Measurements from ENCODE around the gene LIME1. TPM values are rescaled to one million over a fixed set of nuclear protein-coding genes. Genes with fewer than 3 reads are reported as not detected.

The LIME1 gene
- total RNA-seq, 2 experiments from 2014 or later: 75.6 to 76.4 TPM

DNA sequence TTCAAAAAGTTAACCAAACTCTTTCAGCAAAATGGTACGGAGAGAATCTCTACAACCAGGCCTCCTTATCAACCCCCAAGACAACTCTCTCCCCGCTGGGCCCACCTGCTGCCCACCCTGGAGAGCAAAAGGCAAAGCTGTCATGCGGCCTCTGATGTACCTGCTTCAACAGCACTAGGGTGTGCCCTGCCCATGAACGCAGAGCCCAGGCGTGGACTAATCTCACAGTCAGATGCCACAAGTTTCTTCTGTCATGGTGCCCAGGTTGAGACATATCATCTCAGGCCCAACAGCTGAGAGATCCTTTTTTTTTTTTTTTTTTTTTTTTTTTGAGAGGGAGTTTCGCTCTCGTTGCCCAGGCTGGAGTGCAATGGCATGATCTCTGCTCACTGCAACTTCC lies 29.4 kb downstream of the LIME1 start:
- POLR2A ChIA-PET: interaction anchor here (0.6 kb wide), 1 partner anchor 16 kb away, joined by 3 read pairs; no protein-coding TSS in a partner anchor
- TF ChIP-seq CTCF (conservative IDR thresholded peaks at IDR 0.05; ENCODE audit: low read length) (no peak), EZH2phosphoT487 (IDR thresholded peaks at IDR 0.05; ENCODE audit: borderline replicate concordance, low read depth, low read length) (no peak)
- CTCF ChIA-PET (ENCODE audit: unreplicated experiment): no interaction called here
- intact Hi-C loops (cut with micrococcal nuclease; ENCODE audit: unreplicated experiment): no loop called here
- H3K36me3 ChIP-seq (ENCODE audit: insufficient read depth, low read length): no peaks in the 10 kb centered on the region
- H3K4me3 ChIP-seq (ENCODE audit: low read depth, low read length, poor library complexity, severe bottlenecking): no peak overlapping the region
- BruUV-seq (replicated peaks): no TSS peak
- H2AFZ ChIP-seq (ENCODE audit: low read length): no peak overlapping the region
- no peaks in the 10 kb centered on the region for H3K9me2 ChIP-seq (ENCODE audit: insufficient read depth, low read length)
- H4K20me1 ChIP-seq (ENCODE audit: insufficient read depth, low read length): no peaks in the 10 kb centered on the region
- no peaks in the 10 kb centered on the region for H3K9me3 ChIP-seq (ENCODE audit: low read length)
- DNase-seq (ENCODE audit: low spot score): no peak
- H3K79me2 ChIP-seq (ENCODE audit: insufficient read depth, low read depth, low read length): no peaks in the 10 kb centered on the region
- H3K27ac ChIP-seq (ENCODE audit: low read depth, low read length, poor library complexity, severe bottlenecking): no peak overlapping the region
- H3K4me2 ChIP-seq (ENCODE audit: low read length): no peak overlapping the region
- no peaks in the 10 kb centered on the region for H3K4me1 ChIP-seq (ENCODE audit: insufficient read depth, low read length, poor library complexity, severe bottlenecking)

DNA sequence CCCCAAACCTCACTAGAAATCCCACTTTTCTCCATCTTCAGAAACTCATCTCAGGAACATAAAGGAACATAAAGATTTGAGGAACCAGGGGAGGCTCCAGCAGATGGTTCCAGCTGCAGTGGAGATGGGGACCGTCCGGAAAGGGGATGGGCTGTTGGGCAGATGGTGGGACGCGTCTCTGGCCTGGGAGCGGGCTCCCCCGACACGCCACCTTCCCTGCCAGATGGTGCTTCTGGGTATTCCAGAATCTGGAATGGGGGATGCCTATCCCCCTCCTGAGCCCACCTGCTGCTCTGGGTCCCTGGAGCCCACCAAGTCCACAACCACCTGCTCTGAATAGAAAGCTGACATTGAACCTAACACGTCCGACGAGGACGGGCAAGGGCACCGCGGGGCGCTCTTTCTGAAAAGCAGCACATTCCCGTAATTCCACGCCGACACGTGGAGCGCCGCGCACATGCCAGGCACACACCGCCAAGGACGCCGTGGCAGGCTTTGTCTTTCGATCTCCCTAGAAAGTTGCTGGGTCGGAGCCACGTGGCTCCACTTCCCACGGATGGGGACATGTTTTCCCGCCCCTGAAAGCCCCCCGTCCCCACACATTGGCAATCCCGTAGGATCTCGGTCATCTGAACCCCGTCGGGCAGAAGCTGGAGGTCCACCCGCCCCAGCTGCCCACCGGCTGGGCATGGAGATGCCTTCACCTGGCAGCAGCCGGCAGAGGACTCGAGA lies 30.4 kb downstream of the LIME1 start:
- H4K20me1 ChIP-seq (ENCODE audit: insufficient read depth, low read length): no peaks in the 10 kb centered on the region
- H3K4me2 ChIP-seq (ENCODE audit: low read length): no peak overlapping the region
- no peaks in the 10 kb centered on the region for H3K9me2 ChIP-seq (ENCODE audit: insufficient read depth, low read length)
- H2AFZ ChIP-seq (ENCODE audit: low read length): no peak overlapping the region
- H3K36me3 ChIP-seq (ENCODE audit: insufficient read depth, low read length): no peaks in the 10 kb centered on the region
- ChIA-PET CTCF (ENCODE audit: unreplicated experiment) (interaction anchor here (0.6 kb wide), 1 partner anchor 15 kb away, joined by 3 read pairs; no protein-coding TSS in a partner anchor), POLR2A (interaction anchor here (0.6 kb wide), 1 partner anchor 17 kb away, joined by 3 read pairs; no protein-coding TSS in a partner anchor)
- H3K4me3 ChIP-seq (ENCODE audit: low read depth, low read length, poor library complexity, severe bottlenecking): no peak overlapping the region
- DNase-seq (ENCODE audit: low spot score): no peak
- H3K4me1 ChIP-seq (ENCODE audit: insufficient read depth, low read length, poor library complexity, severe bottlenecking): no peaks in the 10 kb centered on the region
- intact Hi-C loops (cut with micrococcal nuclease; ENCODE audit: unreplicated experiment): no loop called here
- H3K79me2 ChIP-seq (ENCODE audit: insufficient read depth, low read depth, low read length): no peaks in the 10 kb centered on the region
- TF ChIP-seq CTCF (conservative IDR thresholded peaks at IDR 0.05; ENCODE audit: low read length) (no peak), EZH2phosphoT487 (IDR thresholded peaks at IDR 0.05; ENCODE audit: borderline replicate concordance, low read depth, low read length) (no peak)
- no TSS peak for BruUV-seq (replicated peaks)
- H3K9me3 ChIP-seq (ENCODE audit: low read length): no peaks in the 10 kb centered on the region
- no peak overlapping the region for H3K27ac ChIP-seq (ENCODE audit: low read depth, low read length, poor library complexity, severe bottlenecking)

DNA sequence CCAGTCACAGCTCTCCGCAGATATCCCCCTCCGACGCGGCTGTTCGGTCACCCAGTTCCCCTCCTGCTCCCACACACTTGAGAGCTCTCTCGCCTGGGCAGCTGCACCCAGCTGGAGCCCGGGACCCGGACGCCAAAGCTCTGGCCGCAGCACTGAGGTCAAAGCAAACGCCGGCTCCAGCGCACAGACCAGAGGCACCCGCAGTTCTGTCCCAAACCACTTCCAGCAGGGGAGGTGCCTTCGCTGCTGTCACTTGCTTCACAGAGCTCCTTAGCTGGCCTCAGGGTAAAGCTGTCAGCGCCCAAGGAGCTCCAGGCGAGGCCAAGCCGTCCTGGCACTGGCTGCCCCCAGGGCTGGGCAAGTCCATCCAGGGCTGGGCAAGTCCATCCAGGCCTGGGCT lies 31.0 kb downstream of the LIME1 start:
- Histone ChIP-seq H3K36me3 (ENCODE audit: insufficient read depth, low read length) (no peaks in the 10 kb centered on the region), H4K20me1 (ENCODE audit: insufficient read depth, low read length) (no peaks in the 10 kb centered on the region), H3K9me2 (ENCODE audit: insufficient read depth, low read length) (no peaks in the 10 kb centered on the region), H2AFZ (ENCODE audit: low read length) (no peak overlapping the region), H3K4me1 (ENCODE audit: insufficient read depth, low read length, poor library complexity, severe bottlenecking) (no peaks in the 10 kb centered on the region), H3K4me3 (ENCODE audit: low read depth, low read length, poor library complexity, severe bottlenecking) (no peak overlapping the region), H3K9me3 (ENCODE audit: low read length) (no peaks in the 10 kb centered on the region), H3K4me2 (ENCODE audit: low read length) (no peak overlapping the region), H3K27ac (ENCODE audit: low read depth, low read length, poor library complexity, severe bottlenecking) (no peak overlapping the region), H3K79me2 (ENCODE audit: insufficient read depth, low read depth, low read length) (no peaks in the 10 kb centered on the region)
- ChIA-PET POLR2A (no interaction called here), CTCF (ENCODE audit: unreplicated experiment) (no interaction called here)
- BruUV-seq (replicated peaks): no TSS peak
- no peak for TF ChIP-seq CTCF (conservative IDR thresholded peaks at IDR 0.05; ENCODE audit: low read length)
- intact Hi-C loops (cut with micrococcal nuclease; ENCODE audit: unreplicated experiment): no loop called here
- no peak for DNase-seq (ENCODE audit: low spot score)

Measured in OCI-LY7 (cell line).